Ishikawa (cell line): Measurements from ENCODE around the gene PTPN14.

Source experiments
- CEBPB ChIP-seq: IDR thresholded peaks from 2 replicates; pipeline ENCODE4 v1.6.1; 2012
- CREB1 ChIP-seq: IDR thresholded peaks from 2 replicates; pipeline ENCODE4 v1.6.1; 2012; ENCODE audit warnings: low read depth
- EGR1 ChIP-seq: IDR thresholded peaks from 2 replicates; pipeline ENCODE4 v1.6.1; 2012
- EP300 ChIP-seq: IDR thresholded peaks from 2 replicates; pipeline ENCODE4 v1.6.1; 2012; ENCODE audit warnings: borderline replicate concordance
- FOXM1 ChIP-seq: IDR thresholded peaks from 2 replicates; pipeline ENCODE4 v1.6.1; 2012; ENCODE audit warnings: low read depth, borderline replicate concordance
- NFIC ChIP-seq: IDR thresholded peaks from 2 replicates; pipeline ENCODE4 v1.6.1; 2012
- RAD21 ChIP-seq: IDR thresholded peaks from 2 replicates; pipeline ENCODE4 v1.6.1; 2012; ENCODE audit warnings: low read depth
- TAF1 ChIP-seq: IDR thresholded peaks from 2 replicates; pipeline ENCODE4 v1.6.1; 2012; ENCODE audit warnings: low read depth, mild to moderate bottlenecking
- TCF12 ChIP-seq: IDR thresholded peaks from 2 replicates; pipeline ENCODE4 v1.6.1; 2012; ENCODE audit warnings: low read depth
- TEAD4 ChIP-seq: IDR thresholded peaks from 2 replicates; pipeline ENCODE4 v1.6.1; 2012
- YY1 ChIP-seq: IDR thresholded peaks from 2 replicates; pipeline ENCODE4 v1.6.1; 2012; ENCODE audit warnings: low read depth
- ZBTB7A ChIP-seq: IDR thresholded peaks from 2 replicates; pipeline ENCODE4 v1.6.1; 2012; ENCODE audit warnings: low read depth
- TF ChIP-seq, protein P1 (sequence below): IDR thresholded peaks from 2 replicates; pipeline ENCODE4 v1.6.1; 2012
- TF ChIP-seq, protein P2 (sequence below): IDR thresholded peaks from 2 replicates; pipeline ENCODE4 v1.6.1; 2012
- TF ChIP-seq, protein P3 (sequence below): IDR thresholded peaks from 2 replicates; pipeline ENCODE4 v1.6.1; 2012; ENCODE audit warnings: low read depth, mild to moderate bottlenecking

Gene PTPN14

DNA sequence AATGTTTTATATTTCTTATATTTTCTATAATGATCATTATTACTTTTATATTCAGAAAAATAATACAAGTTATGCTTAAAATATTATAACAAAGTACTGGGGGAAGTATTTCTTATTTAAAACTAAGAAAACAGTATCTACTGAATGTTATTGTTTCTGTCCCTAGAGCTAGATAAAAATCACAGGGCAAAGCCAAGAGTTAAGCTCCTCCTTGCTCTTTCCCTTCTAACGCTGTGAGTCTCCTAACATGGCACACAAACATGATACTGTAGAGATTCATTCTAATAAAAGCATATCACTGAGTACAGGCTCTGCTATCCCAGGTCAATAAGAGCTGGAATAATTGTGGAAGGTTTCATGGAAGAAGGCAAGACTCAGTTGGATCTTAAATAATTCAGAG lies 53.4 kb downstream of the PTPN14 start:
- TF ChIP-seq FOXM1 (no peak), CEBPB (no peak), YY1 (no peak), ZBTB7A (no peak), TEAD4 (no peak), TAF1 (no peak), CREB1 (no peak), TCF12 (no peak), EP300 (no peak), EGR1 (no peak), NFIC (no peak), RAD21 (no peak)
- TF ChIP-seq, protein P1, sequence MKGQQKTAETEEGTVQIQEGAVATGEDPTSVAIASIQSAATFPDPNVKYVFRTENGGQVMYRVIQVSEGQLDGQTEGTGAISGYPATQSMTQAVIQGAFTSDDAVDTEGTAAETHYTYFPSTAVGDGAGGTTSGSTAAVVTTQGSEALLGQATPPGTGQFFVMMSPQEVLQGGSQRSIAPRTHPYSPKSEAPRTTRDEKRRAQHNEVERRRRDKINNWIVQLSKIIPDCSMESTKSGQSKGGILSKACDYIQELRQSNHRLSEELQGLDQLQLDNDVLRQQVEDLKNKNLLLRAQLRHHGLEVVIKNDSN, result no peak
- TF ChIP-seq, protein P2, sequence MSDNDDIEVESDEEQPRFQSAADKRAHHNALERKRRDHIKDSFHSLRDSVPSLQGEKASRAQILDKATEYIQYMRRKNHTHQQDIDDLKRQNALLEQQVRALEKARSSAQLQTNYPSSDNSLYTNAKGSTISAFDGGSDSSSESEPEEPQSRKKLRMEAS, result no peak
- TF ChIP-seq, protein P3, sequence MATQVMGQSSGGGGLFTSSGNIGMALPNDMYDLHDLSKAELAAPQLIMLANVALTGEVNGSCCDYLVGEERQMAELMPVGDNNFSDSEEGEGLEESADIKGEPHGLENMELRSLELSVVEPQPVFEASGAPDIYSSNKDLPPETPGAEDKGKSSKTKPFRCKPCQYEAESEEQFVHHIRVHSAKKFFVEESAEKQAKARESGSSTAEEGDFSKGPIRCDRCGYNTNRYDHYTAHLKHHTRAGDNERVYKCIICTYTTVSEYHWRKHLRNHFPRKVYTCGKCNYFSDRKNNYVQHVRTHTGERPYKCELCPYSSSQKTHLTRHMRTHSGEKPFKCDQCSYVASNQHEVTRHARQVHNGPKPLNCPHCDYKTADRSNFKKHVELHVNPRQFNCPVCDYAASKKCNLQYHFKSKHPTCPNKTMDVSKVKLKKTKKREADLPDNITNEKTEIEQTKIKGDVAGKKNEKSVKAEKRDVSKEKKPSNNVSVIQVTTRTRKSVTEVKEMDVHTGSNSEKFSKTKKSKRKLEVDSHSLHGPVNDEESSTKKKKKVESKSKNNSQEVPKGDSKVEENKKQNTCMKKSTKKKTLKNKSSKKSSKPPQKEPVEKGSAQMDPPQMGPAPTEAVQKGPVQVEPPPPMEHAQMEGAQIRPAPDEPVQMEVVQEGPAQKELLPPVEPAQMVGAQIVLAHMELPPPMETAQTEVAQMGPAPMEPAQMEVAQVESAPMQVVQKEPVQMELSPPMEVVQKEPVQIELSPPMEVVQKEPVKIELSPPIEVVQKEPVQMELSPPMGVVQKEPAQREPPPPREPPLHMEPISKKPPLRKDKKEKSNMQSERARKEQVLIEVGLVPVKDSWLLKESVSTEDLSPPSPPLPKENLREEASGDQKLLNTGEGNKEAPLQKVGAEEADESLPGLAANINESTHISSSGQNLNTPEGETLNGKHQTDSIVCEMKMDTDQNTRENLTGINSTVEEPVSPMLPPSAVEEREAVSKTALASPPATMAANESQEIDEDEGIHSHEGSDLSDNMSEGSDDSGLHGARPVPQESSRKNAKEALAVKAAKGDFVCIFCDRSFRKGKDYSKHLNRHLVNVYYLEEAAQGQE, result no peak

DNA sequence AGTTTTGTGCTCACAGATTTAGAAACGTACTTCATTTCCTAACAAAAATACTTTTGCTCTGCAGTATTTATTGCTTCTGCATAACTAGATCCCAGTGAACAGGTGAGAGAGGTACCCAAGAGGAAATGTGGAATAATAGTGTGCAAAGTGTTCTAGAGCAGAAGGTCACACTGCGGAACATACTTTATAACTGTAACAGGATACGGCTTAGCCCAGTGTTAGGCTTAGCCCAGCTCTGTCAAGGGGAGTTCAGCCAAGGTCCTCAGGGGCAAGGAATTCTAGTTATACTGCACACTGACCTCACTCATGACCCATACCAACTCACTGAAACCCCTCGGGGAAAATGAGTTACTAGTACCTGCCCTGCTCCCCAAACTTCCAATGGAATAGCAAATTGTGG lies 55.3 kb downstream of the PTPN14 start:
- TF ChIP-seq, protein P1, result no peak

DNA sequence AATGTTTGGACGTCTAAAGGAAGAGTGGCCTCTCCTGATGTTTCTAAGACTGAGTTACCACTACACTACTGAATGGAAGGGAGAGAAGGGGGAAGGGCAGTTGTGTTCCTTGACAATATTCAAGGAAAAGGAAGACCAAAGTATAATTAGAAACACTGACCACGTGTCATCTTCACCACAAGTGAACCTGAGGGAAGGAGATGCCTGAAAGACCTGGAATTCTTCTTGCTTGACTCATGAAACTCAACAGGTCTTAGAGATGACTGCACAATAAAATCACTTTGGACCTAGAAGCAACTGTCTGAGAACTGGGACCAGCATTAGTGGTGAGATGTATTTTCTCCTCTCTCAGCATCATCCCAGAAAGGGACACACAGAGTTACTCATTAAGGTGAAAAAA lies 56.7 kb downstream of the PTPN14 start:
- TF ChIP-seq, protein P1, result peak; percentile 65
- TF ChIP-seq TEAD4 (peak; percentile 89), ZBTB7A (no peak), YY1 (no peak)
- TF ChIP-seq, protein P2, result peak; percentile 50

DNA sequence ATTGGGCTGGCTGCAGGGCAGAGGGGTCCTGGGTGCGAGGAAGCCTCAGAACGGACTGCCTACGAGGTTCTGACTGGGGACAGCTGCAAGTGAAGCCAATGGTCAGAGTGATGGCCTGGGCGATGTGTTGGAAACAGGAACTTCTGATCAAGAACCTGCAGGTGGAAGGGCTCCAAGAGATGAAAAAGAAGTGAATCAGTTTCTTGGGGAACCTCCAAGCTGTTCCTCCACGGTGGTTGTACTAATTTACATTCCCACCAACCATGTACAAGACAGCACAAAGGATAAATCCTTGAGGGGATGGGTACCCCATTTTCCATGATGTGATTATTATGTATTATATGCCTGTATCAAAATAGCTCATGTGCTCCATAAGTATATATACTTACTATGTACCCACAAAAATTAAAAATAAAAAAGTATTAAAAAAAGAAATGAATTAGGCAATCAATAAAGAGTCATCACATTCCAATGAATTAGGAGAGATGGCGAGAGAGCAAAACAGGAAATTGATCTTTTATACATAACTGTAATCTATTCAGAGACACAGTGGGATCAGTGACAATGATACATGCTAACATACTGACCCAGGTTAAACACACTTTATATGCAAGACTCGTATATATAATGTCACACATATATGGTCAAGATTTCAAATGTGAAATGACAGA lies 58.1 kb downstream of the PTPN14 start:
- TF ChIP-seq EGR1, result no peak
- TF ChIP-seq CREB1, result no peak

DNA sequence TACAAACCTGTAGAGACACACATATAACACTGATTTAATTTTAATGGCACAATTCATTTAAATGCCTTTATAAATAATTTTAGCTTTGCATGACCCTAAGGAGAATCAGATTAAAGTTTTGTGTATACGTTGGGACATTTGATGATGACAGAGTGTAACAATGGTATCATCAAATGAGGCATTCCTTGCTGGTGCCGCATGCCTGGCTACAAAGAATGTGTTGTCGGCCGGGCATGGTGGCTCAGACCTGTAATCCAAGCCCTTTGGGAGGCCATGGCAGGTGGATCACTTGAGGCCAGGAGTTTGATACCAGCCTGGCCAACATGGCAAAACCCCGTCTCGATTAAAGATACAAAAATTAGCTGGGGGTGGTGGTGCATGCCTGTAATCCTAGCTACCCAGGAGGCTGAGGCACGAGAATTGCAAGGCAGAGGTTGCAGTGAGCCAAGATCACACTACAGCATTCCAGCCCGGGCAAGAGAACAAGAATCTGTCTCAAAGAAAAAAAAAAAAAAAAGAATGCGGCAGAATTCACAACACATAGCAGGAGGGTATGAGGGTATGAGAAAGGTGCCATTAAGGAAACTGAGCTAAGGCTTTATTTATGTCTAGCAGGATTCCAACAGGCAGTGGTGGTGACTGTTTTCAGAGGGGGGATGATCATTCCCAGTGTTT lies 58.9 kb downstream of the PTPN14 start:
- TF ChIP-seq, protein P1, result no peak
- no peak for TF ChIP-seq EP300
- TF ChIP-seq CEBPB, result no peak
- TF ChIP-seq, protein P2, result peak; percentile 38; the same call in 1 of the 2 replicates
- TF ChIP-seq, protein P3, result no peak
- no peak for TF ChIP-seq ZBTB7A
- TF ChIP-seq TAF1, result no peak
- TF ChIP-seq TEAD4, result peak; percentile 79
- TF ChIP-seq EGR1, result no peak
- no peak for TF ChIP-seq YY1
- TF ChIP-seq RAD21, result no peak
- TF ChIP-seq CREB1, result no peak
- TF ChIP-seq NFIC, result no peak
- TF ChIP-seq TCF12, result no peak
